CD14-positive monocyte (primary cell): ENCODE measurements around the gene KRTAP13-1. TPM values are rescaled to one million over a fixed set of nuclear protein-coding genes. Genes with fewer than 3 reads are reported as not detected.

Source experiments
- DNase-seq, 3 donors: peaks; one replicate each; pipeline ENCODE4 v3.0.0-alpha.2; 2011 to 2022
- H2AFZ ChIP-seq: 2 replicates; pipeline ENCODE4 v1.6.0; 2012; ENCODE audit warnings: mild to moderate bottlenecking, low read depth, low read length, inconsistent platforms; ENCODE audit not compliant: insufficient read depth, poor library complexity, severe bottlenecking
- H3K27ac ChIP-seq, 2 donors: 1 replicate in 1 of 2; 2 replicates in 1 of 2; pipeline ENCODE4 v1.5.1; 2012 to 2013; ENCODE audit warnings: low read length in 2 of 2, control low read depth in 1 of 2, inconsistent platforms in 1 of 2, low read depth in 1 of 2, mild to moderate bottlenecking in 1 of 2
- H3K27me3 ChIP-seq, 2 donors: one replicate each; pipeline versions ENCODE4 v1.6.0 to v1.6.1; 2011 to 2013; ENCODE audit warnings: low read length in 2 of 2; ENCODE audit not compliant: control insufficient read depth in 2 of 2, insufficient read depth in 2 of 2
- H3K36me3 ChIP-seq, 2 donors: replicated peaks in 1 of 2; 1 replicate in 1 of 2; 2 replicates in 1 of 2; pipeline versions ENCODE4 v1.5.1 to v1.6.1; 2012 to 2013; ENCODE audit warnings: low read length in 2 of 2, control low read depth in 1 of 2, inconsistent platforms in 1 of 2, mild to moderate bottlenecking in 1 of 2; ENCODE audit not compliant: insufficient read depth in 2 of 2, control insufficient read depth in 1 of 2
- H3K4me1 ChIP-seq, 2 donors: 1 replicate in 1 of 2; 2 replicates in 1 of 2; pipeline versions ENCODE4 v1.5.1 to v1.6.1; 2012 to 2013; ENCODE audit warnings: low read length in 2 of 2, control low read depth in 1 of 2, inconsistent platforms in 1 of 2, mild to moderate bottlenecking in 1 of 2, moderate library complexity in 1 of 2; ENCODE audit not compliant: insufficient read depth in 2 of 2, control insufficient read depth in 1 of 2
- H3K4me2 ChIP-seq: replicated peaks from 2 replicates; pipeline ENCODE3; 2012; ENCODE audit warnings: low read length, moderate library complexity, mild to moderate bottlenecking; ENCODE audit not compliant: poor library complexity, severe bottlenecking; ENCODE audit errors: extremely low read depth
- H3K4me3 ChIP-seq, 3 experiments: fragments of 200-600 bp in 1 of 3; sonication (generic) in 1 of 3; replicated peaks in 1 of 3; 1 replicate in 2 of 3; 2 replicates in 1 of 3; pipeline ENCODE4 v1.5.1; 2011 to 2013; ENCODE audit warnings: low read length in 3 of 3, mild to moderate bottlenecking in 3 of 3, control low read depth in 2 of 3, low read depth in 2 of 3, inconsistent platforms in 1 of 3, moderate library complexity in 1 of 3
- H3K79me2 ChIP-seq: 2 replicates; pipeline ENCODE4 v1.6.0; 2012; ENCODE audit warnings: mild to moderate bottlenecking, control low read depth, inconsistent platforms, low read length, moderate library complexity; ENCODE audit not compliant: insufficient read depth
- H3K9ac ChIP-seq: 2 replicates; pipeline ENCODE4 v1.6.0; 2017; ENCODE audit warnings: low read length, mild to moderate bottlenecking; ENCODE audit not compliant: insufficient read depth, poor library complexity, severe bottlenecking
- H3K9me3 ChIP-seq, 2 donors: replicated peaks in 1 of 2; 1 replicate in 1 of 2; 2 replicates in 1 of 2; pipeline versions ENCODE4 v1.5.1 to v1.6.1; 2012 to 2013; ENCODE audit warnings: low read length in 2 of 2, control low read depth in 1 of 2; ENCODE audit not compliant: control insufficient read depth in 1 of 2, insufficient read depth in 1 of 2
- H4K20me1 ChIP-seq: 2 replicates; pipeline ENCODE4 v1.6.0; 2012; ENCODE audit warnings: mild to moderate bottlenecking, low read length, control low read depth, moderate library complexity; ENCODE audit not compliant: insufficient read depth
- H3K27ac Mint-ChIP-seq, 7 donors: one replicate each; pipeline ENCODE4 v1.8.0; 2020; ENCODE audit warnings: mild to moderate bottlenecking in 7 of 7, mixed read lengths in 7 of 7, moderate library complexity in 6 of 7, inconsistent platforms in 2 of 7
- H3K27me3 Mint-ChIP-seq, 3 donors: one replicate each; pipeline ENCODE4 v1.8.0; 2021 to 2022; ENCODE audit warnings: low read depth in 3 of 3, mild to moderate bottlenecking in 3 of 3, mixed read lengths in 3 of 3, moderate library complexity in 3 of 3, inconsistent platforms in 1 of 3
- H3K36me3 Mint-ChIP-seq, 2 donors: one replicate each; pipeline ENCODE4 v1.8.0; 2020; ENCODE audit warnings: mixed read lengths in 2 of 2, inconsistent platforms in 1 of 2, mild to moderate bottlenecking in 1 of 2
- H3K4me1 Mint-ChIP-seq: one replicate; pipeline ENCODE4 v1.8.0; 2020; ENCODE audit warnings: mild to moderate bottlenecking, mixed read lengths
- H3K4me3 Mint-ChIP-seq, 2 donors: one replicate each; pipeline ENCODE4 v1.8.0; 2020; ENCODE audit warnings: mild to moderate bottlenecking in 2 of 2, mixed read lengths in 2 of 2, moderate library complexity in 1 of 2
- H3K9me3 Mint-ChIP-seq, 7 donors: one replicate each; pipeline ENCODE4 v1.8.0; 2020 to 2022; ENCODE audit warnings: mixed read lengths in 7 of 7, mild to moderate bottlenecking in 6 of 7, moderate library complexity in 6 of 7, inconsistent platforms in 2 of 7
- WGBS: methylation state at CpG from one replicate; pipeline ENCODE4 v1.1.5; 2013; ENCODE audit warnings: missing lambda C conversion rate; ENCODE audit not compliant: insufficient coverage; 5-methylcytosine and 5-hydroxymethylcytosine counted together
- intact Hi-C, 2 donors: fragments of 100-400 bp; cut with micrococcal nuclease; formaldehyde crosslinking; loops; one replicate each; pipeline versions ENCODE4 v1.15.0 to v1.15.1; 2023
- polyA plus RNA-seq, 3 donors: library from polyadenylated mRNA; depleted of rRNA in 1 of 3; unstranded in 2 of 3; stranded (reverse) in 1 of 3; fragments of 300-500 nt in 2 of 3; fragments of >200 nt in 1 of 3; fragmentation: Illumina TruSeq in 2 of 3; gene quantifications; 1 replicate in 2 of 3; 2 replicates in 1 of 3; pipeline ENCODE4 v1.2.3, GENCODE V29; 2012 to 2021
- TF ChIP-seq, protein P1 (sequence below): fragments of 200-600 bp; IDR thresholded peaks from one replicate; pipeline ENCODE4 v1.8.0; 2022; ENCODE audit warnings: antibody characterized with exemption, mild to moderate bottlenecking

Gene KRTAP13-1
- polyA plus RNA-seq, 3 donors, result not detected

DNA sequence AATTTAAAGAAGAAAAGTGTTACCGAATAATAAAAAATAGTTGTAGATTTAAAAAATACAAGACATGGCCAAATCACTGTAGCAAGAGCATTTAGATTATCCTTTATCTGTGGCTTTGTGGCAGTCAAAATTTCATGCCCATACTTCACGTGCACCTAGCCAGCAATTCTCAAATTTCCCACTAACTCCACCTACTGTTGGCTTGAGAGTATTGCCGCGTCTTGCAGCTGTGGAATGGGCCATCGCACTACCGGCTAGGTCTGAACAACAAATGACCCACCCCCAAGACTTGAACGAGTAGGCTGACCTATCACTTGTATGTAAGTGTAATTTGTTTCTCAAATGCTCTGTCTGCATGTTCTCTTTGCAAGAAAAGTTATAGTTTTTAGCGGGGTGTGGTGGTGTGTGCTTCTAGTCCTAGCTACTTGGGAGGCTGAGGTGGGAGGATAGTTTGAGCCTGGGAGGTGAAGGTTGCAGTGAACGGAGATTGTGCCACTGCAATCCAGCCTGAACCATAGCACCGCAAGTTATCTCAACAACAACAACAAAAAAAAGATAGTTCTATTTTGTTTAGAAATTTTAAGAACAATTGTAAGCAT, 38.3 kb downstream of the KRTAP13-1 start:
- no peaks in the 10 kb centered on the region for H4K20me1 ChIP-seq
- Mint-ChIP-seq H3K4me1 (no peaks in the 10 kb centered on the region), H3K36me3 (no peaks in the 10 kb centered on the region), H3K4me3 (no peak overlapping the region), H3K27me3 (no peaks in the 10 kb centered on the region), H3K27ac (no peak overlapping the region), H3K9me3 (peaks cover 0 to 2% (median 0%) of the 10 kb centered on the region in 7 donors)
- no peaks in the 10 kb centered on the region for H3K36me3 ChIP-seq
- no peaks in the 10 kb centered on the region for H3K79me2 ChIP-seq
- intact Hi-C loops, result no loop called here
- WGBS, result 0% methylated on average over 1 of the region's 10 CpGs
- H3K4me1 ChIP-seq, result no peaks in the 10 kb centered on the region
- no peak overlapping the region for H3K27ac ChIP-seq
- H3K27me3 ChIP-seq, result no peaks in the 10 kb centered on the region
- no peak for DNase-seq
- H2AFZ ChIP-seq, result no peak overlapping the region
- no peak overlapping the region for H3K9ac ChIP-seq
- H3K4me2 ChIP-seq, result no peak overlapping the region
- H3K4me3 ChIP-seq, result no peak overlapping the region
- TF ChIP-seq, protein P1, sequence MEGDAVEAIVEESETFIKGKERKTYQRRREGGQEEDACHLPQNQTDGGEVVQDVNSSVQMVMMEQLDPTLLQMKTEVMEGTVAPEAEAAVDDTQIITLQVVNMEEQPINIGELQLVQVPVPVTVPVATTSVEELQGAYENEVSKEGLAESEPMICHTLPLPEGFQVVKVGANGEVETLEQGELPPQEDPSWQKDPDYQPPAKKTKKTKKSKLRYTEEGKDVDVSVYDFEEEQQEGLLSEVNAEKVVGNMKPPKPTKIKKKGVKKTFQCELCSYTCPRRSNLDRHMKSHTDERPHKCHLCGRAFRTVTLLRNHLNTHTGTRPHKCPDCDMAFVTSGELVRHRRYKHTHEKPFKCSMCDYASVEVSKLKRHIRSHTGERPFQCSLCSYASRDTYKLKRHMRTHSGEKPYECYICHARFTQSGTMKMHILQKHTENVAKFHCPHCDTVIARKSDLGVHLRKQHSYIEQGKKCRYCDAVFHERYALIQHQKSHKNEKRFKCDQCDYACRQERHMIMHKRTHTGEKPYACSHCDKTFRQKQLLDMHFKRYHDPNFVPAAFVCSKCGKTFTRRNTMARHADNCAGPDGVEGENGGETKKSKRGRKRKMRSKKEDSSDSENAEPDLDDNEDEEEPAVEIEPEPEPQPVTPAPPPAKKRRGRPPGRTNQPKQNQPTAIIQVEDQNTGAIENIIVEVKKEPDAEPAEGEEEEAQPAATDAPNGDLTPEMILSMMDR, result peak; percentile 41
- no peaks in the 10 kb centered on the region for H3K9me3 ChIP-seq

DNA sequence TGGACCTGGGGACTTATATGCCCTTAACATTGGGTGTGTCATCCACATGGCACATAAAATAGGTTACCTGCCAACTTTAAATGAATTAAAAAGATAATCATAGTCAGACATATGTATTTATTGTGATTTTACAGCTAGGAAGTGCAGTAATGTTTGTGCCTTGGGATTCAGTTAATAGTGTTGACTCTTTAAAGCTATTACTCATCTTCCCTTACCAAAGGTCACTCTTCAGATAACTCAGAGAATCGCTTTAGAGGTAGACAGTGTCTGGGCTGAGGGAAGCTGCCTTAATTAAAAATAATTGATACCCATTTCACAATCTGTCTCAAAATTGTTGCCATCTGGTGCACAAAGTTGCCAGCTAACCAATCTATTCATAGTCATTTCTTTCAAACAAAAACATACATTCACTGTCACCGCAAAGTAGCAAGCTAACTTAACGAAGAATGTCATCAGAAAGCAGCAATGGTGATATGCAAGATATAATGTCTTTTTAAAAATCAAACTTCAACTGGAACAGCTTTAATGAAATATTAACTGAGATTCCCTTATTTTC, 41.3 kb downstream of the KRTAP13-1 start:
- H3K9me3 ChIP-seq, result no peaks in the 10 kb centered on the region
- H3K4me3 ChIP-seq, result no peak overlapping the region
- Mint-ChIP-seq H3K9me3 (peaks cover 0 to 7% (median 1%) of the 10 kb centered on the region in 7 donors), H3K4me1 (no peaks in the 10 kb centered on the region), H3K36me3 (no peaks in the 10 kb centered on the region), H3K4me3 (no peak overlapping the region), H3K27ac (no peak overlapping the region), H3K27me3 (no peaks in the 10 kb centered on the region)
- H4K20me1 ChIP-seq, result no peaks in the 10 kb centered on the region
- no peak overlapping the region for H3K9ac ChIP-seq
- TF ChIP-seq, protein P1, result no peak
- no peak overlapping the region for H3K27ac ChIP-seq
- no peak overlapping the region for H3K4me2 ChIP-seq
- no peaks in the 10 kb centered on the region for H3K27me3 ChIP-seq
- no peaks in the 10 kb centered on the region for H3K36me3 ChIP-seq
- no peak overlapping the region for H2AFZ ChIP-seq
- DNase-seq, result no peak
- intact Hi-C loops, result no loop called here
- WGBS, result no CpG with 5 or more reads among the region's 3 CpGs
- no peaks in the 10 kb centered on the region for H3K79me2 ChIP-seq
- no peaks in the 10 kb centered on the region for H3K4me1 ChIP-seq
